NCI-H526 (cell line): ENCODE results near the gene SFTPA2.
"Not testable (repeated sequence)": the region's sequence is repeated elsewhere in the genome, so short reads cannot be mapped to it uniquely, and the experiment has no call there.

Experiments
- DNase-seq, 2 experiments: peaks; one replicate each; lab custom pipeline; 2025; lab: John Stamatoyannopoulos, UW

SFTPA2 gene

GRCh38 chr10:79511891-79512583 lies 48.2 kb downstream of the SFTPA2 start, which contains the start of gene EIF5AL1:
Gene EIF5AL1 (plus strand): TSS chr10:79512533. CDS start chr10:79512650, 117 bp downstream.
- not testable (repeated sequence) for DNase-seq

- not testable (repeated sequence) for DNase-seq
Measured at GRCh38 chr10:79509934-79510508, 50.2 kb downstream of the SFTPA2 start.

- DNase-seq = not testable (repeated sequence)
Measured at GRCh38 chr10:79509306-79509933, 50.8 kb downstream of the SFTPA2 start.

- not testable (repeated sequence) for DNase-seq
Measured at GRCh38 chr10:79508245-79508644, 52.0 kb downstream of the SFTPA2 start.

GRCh38 chr10:79507440-79508167 lies 52.6 kb downstream of the SFTPA2 start:
- no peak for DNase-seq
